SK-N-MC (cell line): ENCODE results near the gene IPO11.
"Not testable (repeated sequence)": the region's sequence is repeated elsewhere in the genome, so short reads cannot be mapped to it uniquely, and the experiment has no call there.

ENCODE experiments used
- DNase-seq: peaks from one replicate; pipeline ENCODE4 v3.0.0-alpha.2; 2011; ENCODE audit warnings: low read depth, low spot score
- H3K27ac ChIP-seq: fragments of 200-600 bp; sonication (generic); 2 replicates; pipeline ENCODE4 v1.5.1; 2016; ENCODE audit warnings: mixed run types
- H3K36me3 ChIP-seq: fragments of 200-600 bp; sonication (generic); 2 replicates; pipeline ENCODE4 v1.6.1; 2017; ENCODE audit warnings: antibody characterized with exemption, low read length, mixed read lengths; ENCODE audit not compliant: insufficient read depth
- H3K4me3 ChIP-seq: fragments of 200-600 bp; sonication (generic); 2 replicates; pipeline ENCODE4 v1.5.1; 2016
- H3K9ac ChIP-seq: fragments of 200-600 bp; sonication (generic); 2 replicates; pipeline ENCODE4 v1.8.0; 2017; ENCODE audit warnings: mixed run types, mixed read lengths; ENCODE audit not compliant: insufficient read length
- H3K9me3 ChIP-seq: fragments of 200-600 bp; sonication (generic); 2 replicates; pipeline ENCODE4 v1.6.1; 2017; ENCODE audit warnings: low read depth, mild to moderate bottlenecking, antibody characterized with exemption, low read length, moderate library complexity, mixed read lengths
- EZH2 ChIP-seq: fragments of 200-600 bp; sonication (generic); IDR thresholded peaks from one replicate; pipeline ENCODE4 v1.6.1; 2017; ENCODE audit warnings: antibody characterized with exemption
- FOXP2 ChIP-seq: optimal IDR thresholded peaks from 2 replicates; pipeline ENCODE3; 2011; ENCODE audit warnings: mild to moderate bottlenecking, moderate library complexity; ENCODE audit not compliant: insufficient read depth; ENCODE audit errors: extremely low read length, control extremely low read depth
- POLR2AphosphoS5 ChIP-seq: IDR thresholded peaks from 2 replicates; pipeline ENCODE4 v1.6.1; 2012; ENCODE audit warnings: mild to moderate bottlenecking, low read depth, low read length, borderline replicate concordance

Gene IPO11

GRCh38 chr5:62564101-62564500 is 151.5 kb downstream of the IPO11 start:
- no peak overlapping the region for H3K27ac ChIP-seq
- peaks cover 15% of the 10 kb centered on the region; the same call in 1 of the 2 replicates for H3K36me3 ChIP-seq
- H3K9me3 ChIP-seq = no peaks in the 10 kb centered on the region

DNA sequence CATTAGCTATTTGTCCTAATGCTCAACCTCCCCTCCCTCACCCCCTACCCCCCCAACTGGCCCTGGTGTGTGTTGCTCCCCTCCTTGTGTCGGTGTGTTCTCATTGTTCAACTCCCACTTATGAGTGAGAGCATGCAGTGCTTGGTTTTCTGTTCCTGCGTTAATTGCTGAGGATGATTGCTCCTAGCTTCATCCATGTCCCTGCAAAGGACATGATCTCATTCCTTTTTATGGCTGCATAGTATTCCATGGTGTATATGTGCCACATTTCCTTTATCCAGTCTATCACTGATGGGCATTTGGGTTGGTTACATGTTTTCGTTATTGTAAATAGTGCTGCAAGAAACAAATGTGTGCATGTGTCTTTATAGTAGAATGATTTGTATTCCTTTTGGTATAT is 153.2 kb downstream of the IPO11 start:
- H3K9me3 ChIP-seq, DNase-seq, H3K27ac ChIP-seq, H3K9ac ChIP-seq, H3K4me3 ChIP-seq: not testable (repeated sequence)
- peaks cover 14% of the 10 kb centered on the region; the same call in 1 of the 2 replicates for H3K36me3 ChIP-seq

More at GRCh38 chr5:62564101-62564500, 151.5 kb downstream of the IPO11 start:
- no peak for TF ChIP-seq POLR2AphosphoS5
- no peak for TF ChIP-seq EZH2
- no peak for TF ChIP-seq FOXP2
- no peak overlapping the region for H3K9ac ChIP-seq
- no peak for DNase-seq
- no peak overlapping the region for H3K4me3 ChIP-seq

DNA sequence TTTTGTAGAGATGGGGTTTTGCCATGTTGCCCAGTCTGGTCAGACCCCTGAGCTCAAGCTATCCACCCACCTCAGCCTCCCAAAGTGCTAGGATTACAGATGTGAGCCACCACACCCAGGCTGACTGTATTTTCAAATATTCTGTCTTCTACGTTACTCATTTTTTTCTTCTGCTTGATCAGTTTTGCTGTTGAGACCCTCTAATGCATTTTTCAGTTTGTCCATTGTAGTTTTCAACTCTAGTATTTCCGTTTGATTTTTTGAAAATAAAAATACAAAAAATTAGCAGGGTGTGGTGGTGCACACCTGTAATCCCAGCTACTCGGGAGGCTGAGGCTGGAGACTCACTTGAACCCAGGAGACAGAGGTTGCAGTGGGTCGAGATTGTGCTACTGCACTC is 155.6 kb downstream of the IPO11 start:
- DNase-seq = no peak
- TF ChIP-seq FOXP2 (no peak), EZH2 (no peak), POLR2AphosphoS5 (no peak)
- Histone ChIP-seq H3K9me3 (no peaks in the 10 kb centered on the region), H3K27ac (no peak overlapping the region), H3K36me3 (peaks cover 14% of the 10 kb centered on the region; the same call in 1 of the 2 replicates), H3K4me3 (no peak overlapping the region), H3K9ac (no peak overlapping the region)

- peaks cover 14% of the 10 kb centered on the region; the same call in 1 of the 2 replicates for H3K36me3 ChIP-seq
- no peak for DNase-seq
- H3K9ac ChIP-seq = no peak overlapping the region
- no peak for TF ChIP-seq FOXP2
- no peak for TF ChIP-seq POLR2AphosphoS5
- TF ChIP-seq EZH2 = no peak
- no peaks in the 10 kb centered on the region for H3K9me3 ChIP-seq
- H3K4me3 ChIP-seq = no peak overlapping the region
- H3K27ac ChIP-seq = no peak overlapping the region
Observed at GRCh38 chr5:62568800-62569432, 156.4 kb downstream of the IPO11 start.

DNA sequence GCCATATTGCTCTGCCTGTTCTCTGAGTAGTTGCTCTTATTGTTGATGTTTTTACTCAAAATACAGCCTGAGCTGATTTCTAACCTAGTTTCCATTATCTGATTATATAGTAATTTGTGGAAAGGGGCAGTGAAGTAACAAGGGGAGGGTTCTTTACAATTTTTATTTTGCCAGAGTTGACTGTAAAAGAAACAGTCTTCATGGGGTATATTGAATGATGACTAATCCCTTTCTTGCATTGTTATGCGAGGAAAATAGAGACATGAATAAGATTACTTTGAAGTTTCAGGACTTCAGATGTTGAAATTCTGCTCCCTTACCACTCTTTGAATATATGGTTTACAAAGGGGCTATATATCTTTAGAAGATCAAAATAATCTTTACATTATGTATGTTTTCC is 156.9 kb downstream of the IPO11 start:
- Histone ChIP-seq H3K9me3 (no peaks in the 10 kb centered on the region), H3K4me3 (no peak overlapping the region), H3K36me3 (peaks cover 14% of the 10 kb centered on the region; the same call in 1 of the 2 replicates), H3K27ac (no peak overlapping the region), H3K9ac (no peak overlapping the region)
- DNase-seq = no peak
- TF ChIP-seq EZH2 = no peak
- TF ChIP-seq FOXP2 = no peak
- TF ChIP-seq POLR2AphosphoS5 = no peak

- Histone ChIP-seq H3K9ac (no peak overlapping the region), H3K27ac (no peak overlapping the region), H3K9me3 (no peaks in the 10 kb centered on the region), H3K4me3 (no peak overlapping the region), H3K36me3 (no peaks in the 10 kb centered on the region)
- DNase-seq = no peak
- TF ChIP-seq FOXP2 (no peak), EZH2 (no peak), POLR2AphosphoS5 (no peak)
Observed at GRCh38 chr5:62572918-62573514, 160.5 kb downstream of the IPO11 start.

GRCh38 chr5:62574599-62574998 is 162.0 kb downstream of the IPO11 start:
- no peak for DNase-seq
- H3K9ac ChIP-seq = no peak overlapping the region
- no peaks in the 10 kb centered on the region for H3K36me3 ChIP-seq
- H3K9me3 ChIP-seq = no peaks in the 10 kb centered on the region
- no peak overlapping the region for H3K4me3 ChIP-seq
- TF ChIP-seq POLR2AphosphoS5 (no peak), EZH2 (no peak), FOXP2 (no peak)
- H3K27ac ChIP-seq = no peak overlapping the region

DNA sequence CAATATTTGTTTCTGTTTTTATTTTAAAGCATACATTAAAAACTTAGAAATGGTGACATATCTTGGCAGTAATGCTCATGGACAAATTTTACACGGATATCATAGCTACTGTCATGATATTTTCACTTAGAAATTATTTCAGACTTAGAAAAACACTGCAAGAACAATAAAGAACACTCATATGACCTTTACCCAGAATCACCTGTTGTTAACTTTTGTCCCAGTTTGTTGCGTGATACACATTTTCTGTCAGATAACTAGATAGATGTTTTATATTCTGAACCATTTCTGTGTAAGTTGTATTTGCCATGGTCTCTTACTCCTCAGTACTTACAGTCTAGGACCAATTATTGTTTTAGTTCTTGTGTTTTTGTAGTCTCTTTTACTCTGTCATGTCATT is 162.5 kb downstream of the IPO11 start:
- no peak overlapping the region for H3K4me3 ChIP-seq
- no peak for DNase-seq
- TF ChIP-seq EZH2 = no peak
- TF ChIP-seq FOXP2 = no peak
- no peak for TF ChIP-seq POLR2AphosphoS5
- no peak overlapping the region for H3K9ac ChIP-seq
- no peaks in the 10 kb centered on the region for H3K36me3 ChIP-seq
- no peak overlapping the region for H3K27ac ChIP-seq
- no peaks in the 10 kb centered on the region for H3K9me3 ChIP-seq
